Naive thymus-derived CD8-positive, alpha-beta T cell (primary cell): ENCODE results near the gene ANKRD39. TPM values are rescaled to one million over a fixed set of nuclear protein-coding genes. Genes with fewer than 3 reads are reported as not detected.

Experiments used
- ATAC-seq, 2 donors: fragments of 150-1000 bp; cut with Tn5 transposase in 1 of 2; sonication (Bioruptor Pico), chemical (Tn5 transposase) in 1 of 2; 1 replicate in 1 of 2; 2 replicates in 1 of 2; pipeline ENCODE4 v1.10.0; 2021; ENCODE audit warnings: mild to moderate bottlenecking in 2 of 2, moderate library complexity in 2 of 2
- POLR2A ChIA-PET: fragments of 350-600 bp; sonication (Branson Sonifier 250); formaldehyde crosslinking; loops from one replicate; lab custom pipeline; 2021; ENCODE audit warnings: antibody characterized with exemption; lab: Charles Lee
- DNase-seq, 10 donors: peaks; one replicate each; pipeline versions ENCODE4 v3.0.0 to v3.0.0-alpha.2; 2020 to 2022
- H3K27ac Mint-ChIP-seq, 10 donors: one replicate each; pipeline ENCODE4 v1.8.0; 2020 to 2022; ENCODE audit warnings: mild to moderate bottlenecking in 10 of 10, mixed read lengths in 10 of 10, moderate library complexity in 4 of 10, inconsistent platforms in 1 of 10
- H3K27me3 Mint-ChIP-seq, 5 donors: one replicate each; pipeline ENCODE4 v1.8.0; 2021 to 2022; ENCODE audit warnings: mixed read lengths in 5 of 5
- H3K36me3 Mint-ChIP-seq, 3 donors: one replicate each; pipeline ENCODE4 v1.8.0; 2020 to 2022; ENCODE audit warnings: mixed read lengths in 3 of 3, mild to moderate bottlenecking in 2 of 3, inconsistent platforms in 1 of 3
- H3K4me1 Mint-ChIP-seq, 4 donors: one replicate each; pipeline ENCODE4 v1.8.0; 2021 to 2022; ENCODE audit warnings: mixed read lengths in 4 of 4
- H3K4me3 Mint-ChIP-seq, 10 donors: one replicate each; pipeline ENCODE4 v1.8.0; 2020 to 2022; ENCODE audit warnings: mild to moderate bottlenecking in 10 of 10, mixed read lengths in 10 of 10, moderate library complexity in 6 of 10, inconsistent platforms in 1 of 10
- H3K9me3 Mint-ChIP-seq, 9 donors: one replicate each; pipeline ENCODE4 v1.8.0; 2020 to 2022; ENCODE audit warnings: mixed read lengths in 9 of 9, mild to moderate bottlenecking in 3 of 9, inconsistent platforms in 1 of 9, moderate library complexity in 1 of 9
- polyA plus RNA-seq, 3 donors: library from polyadenylated mRNA; unstranded; fragments of 300-500 nt; fragmentation: Illumina TruSeq; gene quantifications; one replicate each; pipeline ENCODE4 v1.2.3, GENCODE V29; 2021
- total RNA-seq, 8 experiments: library from RNA in 2 of 8; stranded (reverse) in 2 of 8; gene quantifications; one replicate each; pipeline ENCODE4 v1.2.3 and lab custom pipeline; 2021 to 2026

ANKRD39 gene
- total and polyA plus RNA-seq, 5 experiments from 2014 or later: 12.2 to 18.7 (median 14.2) TPM

- Mint-ChIP-seq H3K9me3 (no peaks in the 10 kb centered on the region), H3K4me3 (peak overlapping the region; percentile 4 to 89 (median 86)), H3K4me1 (peaks cover 33 to 70% (median 57%) of the 10 kb centered on the region in 4 donors), H3K27ac (peak overlapping the region; percentile 12 to 83 (median 50)), H3K27me3 (no peaks in the 10 kb centered on the region), H3K36me3 (peaks cover 0 to 40% (median 0%) of the 10 kb centered on the region in 3 donors)
- ATAC-seq (no peak), DNase-seq (peak in 1 of 10 donors; percentile 43)
- POLR2A ChIA-PET: interaction anchor here (1.0 to 1.7 kb wide), 2 partner anchors 23 to 32 kb away, joined by 4 to 5 read pairs; no protein-coding TSS in a partner anchor
These were observed 37.8 kb downstream of the ANKRD39 start for GRCh38 chr2:96819876-96820511.

- Mint-ChIP-seq H3K4me3 (peak overlapping the region; percentile 56 to 89 (median 86)), H3K4me1 (peaks cover 32 to 66% (median 58%) of the 10 kb centered on the region in 4 donors), H3K27ac (peak overlapping the region in 8 of 10 donors; percentile 3 to 79 (median 54)), H3K27me3 (no peaks in the 10 kb centered on the region), H3K36me3 (peaks cover 0 to 33% (median 0%) of the 10 kb centered on the region in 3 donors), H3K9me3 (no peaks in the 10 kb centered on the region)
- DNase-seq: peak in 1 of 10 donors; percentile 45
- ATAC-seq: no peak
- POLR2A ChIA-PET: interaction anchor here (1.7 to 4.8 kb wide), 2 partner anchors 20 to 23 kb away, joined by 5 to 32 read pairs; no protein-coding TSS in a partner anchor
These were observed 38.5 kb downstream of the ANKRD39 start for GRCh38 chr2:96819128-96819875.

GRCh38 chr2:96817882-96818281, 39.9 kb downstream of the ANKRD39 start:
- no peak for ATAC-seq
- peak overlapping the region; percentile 32 to 85 (median 51) for H3K27ac Mint-ChIP-seq
- H3K4me3 Mint-ChIP-seq: peak overlapping the region; percentile 78 to 89 (median 87)

GRCh38 chr2:96816836-96817702, 40.7 kb downstream of the ANKRD39 start:
- H3K27me3 Mint-ChIP-seq: no peaks in the 10 kb centered on the region
- H3K4me1 Mint-ChIP-seq: peaks cover 37 to 61% (median 59%) of the 10 kb centered on the region in 4 donors
- POLR2A ChIA-PET: interaction anchor here (0.7 to 4.8 kb wide), 17 partner anchors 10 to 296 kb away, joined by 3 to 32 read pairs (median 5); partner anchors contain the start of genes ANKRD36, ANKRD39, ARID5A and CNNM4
- H3K9me3 Mint-ChIP-seq: no peaks in the 10 kb centered on the region
- H3K4me3 Mint-ChIP-seq: peak overlapping the region; percentile 78 to 89 (median 87)
- H3K27ac Mint-ChIP-seq: peak overlapping the region in 9 of 10 donors; percentile 32 to 85 (median 53)
- DNase-seq (peak in 2 of 10 donors; percentile 18), ATAC-seq (no peak)
- peaks cover 0 to 26% (median 0%) of the 10 kb centered on the region in 3 donors for H3K36me3 Mint-ChIP-seq

More at GRCh38 chr2:96817882-96818281, 39.9 kb downstream of the ANKRD39 start:
- Mint-ChIP-seq H3K27me3 (no peaks in the 10 kb centered on the region), H3K4me1 (peaks cover 32 to 60% (median 56%) of the 10 kb centered on the region in 4 donors), H3K36me3 (peaks cover 0 to 29% (median 0%) of the 10 kb centered on the region in 3 donors), H3K9me3 (no peaks in the 10 kb centered on the region)
- peak in 1 of 10 donors; percentile 15 for DNase-seq
- POLR2A ChIA-PET: interaction anchor here (0.7 to 4.8 kb wide), 6 partner anchors 11 to 281 kb away, joined by 3 to 32 read pairs (median 4); partner anchors contain the start of gene ARID5A

- H3K9me3 Mint-ChIP-seq: no peaks in the 10 kb centered on the region
- H3K4me3 Mint-ChIP-seq: peak within 1 kb of the TSS; percentile 84 to 98 (median 89)
- peak within 1 kb of the TSS in 9 of 10 donors; percentile 78 to 94 (median 85) for H3K27ac Mint-ChIP-seq
- H3K27me3 Mint-ChIP-seq: no peaks in the 10 kb centered on the region
- peaks cover 36 to 58% (median 56%) of the 10 kb centered on the region in 4 donors for H3K4me1 Mint-ChIP-seq
- H3K36me3 Mint-ChIP-seq: peaks cover 0 to 24% (median 0%) of the 10 kb centered on the region in 3 donors
- DNase-seq (peak; percentile 88 to 96 (median 94)), ATAC-seq (peak; percentile 90 to 93)
- POLR2A ChIA-PET: interaction anchor here (0.7 to 4.8 kb wide), 17 partner anchors 10 to 297 kb away, joined by 3 to 32 read pairs (median 6); partner anchors contain the start of genes ANKRD36, ANKRD39, ARID5A and CNNM4
These were observed 41.5 kb downstream of the ANKRD39 start, which contains the start of gene CNNM3 for GRCh38 chr2:96816127-96816835. TSS of gene CNNM3 (plus strand) at chr2:96816268. CDS start at chr2:96816278, 10 bp downstream.

- DNase-seq (peak in 3 of 10 donors; percentile 9 to 69 (median 24)), ATAC-seq (peak; percentile 8 to 15)
- Mint-ChIP-seq H3K4me3 (peak overlapping the region; percentile 84 to 98 (median 88)), H3K27me3 (no peaks in the 10 kb centered on the region), H3K9me3 (no peaks in the 10 kb centered on the region), H3K4me1 (peaks cover 32 to 50% (median 49%) of the 10 kb centered on the region in 4 donors), H3K27ac (peak overlapping the region in 9 of 10 donors; percentile 78 to 94 (median 85)), H3K36me3 (peaks cover 0 to 20% (median 0%) of the 10 kb centered on the region in 3 donors)
- POLR2A ChIA-PET: interaction anchor here (0.7 to 4.8 kb wide), 15 partner anchors 9 to 329 kb away, joined by 3 to 32 read pairs (median 7); partner anchors contain the start of genes ANKRD36, ANKRD39, ARID5A and CNNM4
These were observed 42.3 kb downstream of the ANKRD39 start for GRCh38 chr2:96815326-96816126.

- no peak overlapping the region for H3K4me3 Mint-ChIP-seq
- no peak for DNase-seq
- no peaks in the 10 kb centered on the region for H3K9me3 Mint-ChIP-seq
- H3K36me3 Mint-ChIP-seq: peaks cover 0 to 12% (median 0%) of the 10 kb centered on the region in 3 donors
- peaks cover 16 to 31% (median 30%) of the 10 kb centered on the region in 4 donors for H3K4me1 Mint-ChIP-seq
- no peaks in the 10 kb centered on the region for H3K27me3 Mint-ChIP-seq
- no peak for ATAC-seq
- no peak overlapping the region for H3K27ac Mint-ChIP-seq
- POLR2A ChIA-PET: interaction anchor here (1.3 kb wide), 1 partner anchor 44 kb away, joined by 4 read pairs; no protein-coding TSS in a partner anchor
These were observed 44.2 kb downstream of the ANKRD39 start for GRCh38 chr2:96813656-96814055.

- H3K4me3 Mint-ChIP-seq: no peak overlapping the region
- H3K4me1 Mint-ChIP-seq: peaks cover 10 to 29% (median 21%) of the 10 kb centered on the region in 4 donors
- no peaks in the 10 kb centered on the region for H3K27me3 Mint-ChIP-seq
- POLR2A ChIA-PET: no interaction called here
- no peaks in the 10 kb centered on the region for H3K9me3 Mint-ChIP-seq
- peaks cover 0 to 8% (median 0%) of the 10 kb centered on the region in 3 donors for H3K36me3 Mint-ChIP-seq
- no peak for ATAC-seq
- peak overlapping the region in 4 of 10 donors; percentile 35 to 61 (median 41) for H3K27ac Mint-ChIP-seq
- no peak for DNase-seq
These were observed 45.9 kb downstream of the ANKRD39 start for GRCh38 chr2:96811917-96812316.

GRCh38 chr2:96810783-96811192, 47.0 kb downstream of the ANKRD39 start:
- POLR2A ChIA-PET: no interaction called here
- ATAC-seq (no peak), DNase-seq (no peak)
- peaks cover 0 to 8% (median 0%) of the 10 kb centered on the region in 3 donors for H3K36me3 Mint-ChIP-seq
- no peaks in the 10 kb centered on the region for H3K27me3 Mint-ChIP-seq
- H3K9me3 Mint-ChIP-seq: no peaks in the 10 kb centered on the region
- no peak overlapping the region for H3K4me3 Mint-ChIP-seq
- peaks cover 13 to 38% (median 29%) of the 10 kb centered on the region in 4 donors for H3K4me1 Mint-ChIP-seq
- H3K27ac Mint-ChIP-seq: peak overlapping the region in 4 of 10 donors; percentile 8 to 61 (median 33)
